Panc1 (cell line): Measurements from ENCODE around the gene LDHD. TPM values are rescaled to one million over a fixed set of nuclear protein-coding genes. Genes with fewer than 3 reads are reported as not detected.

Source experiments
- ATAC-seq: fragments of 200-7000 bp; cut with Tn5 transposase; 2 replicates; pipeline ENCODE4 v1.9.1; 2020; ENCODE audit warnings: mild to moderate bottlenecking, moderate library complexity
- Bru-seq: library from RNA; stranded (reverse); fragments of 400-500 nt; gene quantifications from one replicate; lab custom pipeline; 2021; lab: Mats Ljungman, UMichigan
- BruChase-seq, 2 experiments: library from RNA; stranded (reverse); fragments of 400-500 nt; gene quantifications; one replicate each; lab custom pipeline; 2021; lab: Mats Ljungman, UMichigan
- BruUV-seq: library from RNA; stranded (reverse); fragments of 400-500 nt; replicated peaks from 2 replicates; lab custom pipeline; 2021; lab: Mats Ljungman, UMichigan
- CTCF ChIA-PET: fragments of 300-600 bp; sonication (Branson Sonifier 250); formaldehyde crosslinking; loops from one replicate; lab custom pipeline; 2022; ENCODE audit warnings: antibody characterized with exemption; lab: Charles Lee
- POLR2A ChIA-PET: fragments of 300-600 bp; sonication (Branson Sonifier 250); formaldehyde crosslinking; loops from one replicate; lab custom pipeline; 2022; ENCODE audit warnings: antibody characterized with exemption; lab: Charles Lee
- DNase-seq: peaks from one replicate; pipeline ENCODE4 v3.0.0-alpha.2; 2010; ENCODE audit warnings: low read depth, low spot score
- H3K27ac ChIP-seq: 2 replicates; pipeline ENCODE4 v1.5.1; 2011; ENCODE audit warnings: mild to moderate bottlenecking, low read length, inconsistent platforms
- H3K27me3 ChIP-seq: fragments of 200-500 bp; sonication (Bioruptor generic); 2 replicates; pipeline ENCODE4 v1.6.0; 2014; ENCODE audit warnings: low read length, inconsistent platforms; ENCODE audit not compliant: control insufficient read depth, insufficient read depth
- H3K36me3 ChIP-seq: fragments of 200-500 bp; sonication (Bioruptor generic); 2 replicates; pipeline ENCODE4 v1.5.1; 2014; ENCODE audit warnings: inconsistent platforms, mild to moderate bottlenecking, low read length, moderate library complexity; ENCODE audit not compliant: control insufficient read depth, insufficient read depth
- H3K4me1 ChIP-seq: 2 replicates; pipeline ENCODE4 v1.5.1; 2011; ENCODE audit warnings: inconsistent platforms, mild to moderate bottlenecking, low read length, moderate library complexity; ENCODE audit not compliant: control insufficient read depth, insufficient read depth
- H3K4me3 ChIP-seq, 2 experiments: 2 replicates each; pipeline ENCODE4 v1.5.1; 2011 to 2012; ENCODE audit warnings: low read depth in 2 of 2, low read length in 2 of 2, mild to moderate bottlenecking in 2 of 2, inconsistent platforms in 1 of 2, moderate library complexity in 1 of 2
- H3K9me3 ChIP-seq: fragments of 200-500 bp; sonication (Bioruptor generic); 2 replicates; pipeline ENCODE4 v1.5.1; 2014; ENCODE audit warnings: low read depth, mild to moderate bottlenecking, inconsistent platforms, low read length, moderate library complexity; ENCODE audit not compliant: control insufficient read depth, insufficient read depth
- POLR2AphosphoS5 ChIP-seq: IDR thresholded peaks from 2 replicates; pipeline ENCODE4 v1.6.1; 2012; ENCODE audit warnings: mild to moderate bottlenecking, low read depth, low read length, moderate library complexity
- SIN3A ChIP-seq: IDR thresholded peaks from 2 replicates; pipeline ENCODE4 v1.6.1; 2012; ENCODE audit warnings: low read depth, mild to moderate bottlenecking, low read length, moderate library complexity, borderline replicate concordance; ENCODE audit not compliant: insufficient read depth
- TCF7L2 ChIP-seq: IDR thresholded peaks from 2 replicates; pipeline ENCODE4 v1.6.1; 2011; ENCODE audit warnings: mild to moderate bottlenecking, low read depth, low read length, inconsistent platforms
- in situ Hi-C: cut with HindIII; loops from 2 replicates; pipeline ENCODE4 v1.10.0; 2016; ENCODE audit warnings: low sequenced_read_pairs, low pct_unique_long_range_greater_than_20kb
- intact Hi-C: fragments of 100-400 bp; cut with micrococcal nuclease; formaldehyde crosslinking; loops from one replicate; pipeline ENCODE4 v1.10.0; 2022; ENCODE audit not compliant: unreplicated experiment
- long read RNA-seq: library from polyadenylated mRNA; unstranded; transcript quantifications from one replicate; pipeline ENCODE4 v2.0.0, GENCODE V29; 2021; ENCODE audit not compliant: unreplicated experiment
- polyA plus RNA-seq: library from polyadenylated mRNA; unstranded; fragments of >200 nt; gene quantifications from one replicate; pipeline ENCODE4 v1.2.1, GENCODE V29; 2012; ENCODE audit warnings: missing spikeins; ENCODE audit not compliant: insufficient read length
- total RNA-seq: library from RNA; stranded (reverse); gene quantifications from one replicate; pipeline ENCODE4 v1.2.1, GENCODE V29; 2021; ENCODE audit not compliant: unreplicated experiment
- TF ChIP-seq, protein P1 (sequence below), 2 experiments: IDR thresholded peaks; 2 replicates each; pipeline ENCODE4 v1.6.1; 2011 to 2012; ENCODE audit warnings: low read depth in 2 of 2, control low read depth in 1 of 2, low read length in 1 of 2, mild to moderate bottlenecking in 1 of 2, moderate library complexity in 1 of 2; ENCODE audit not compliant: insufficient read depth in 1 of 2
- TF ChIP-seq, protein P2 (sequence below): fragments of 450-650 bp; IDR thresholded peaks from 2 replicates; pipeline ENCODE4 v1.5.1; 2017; ENCODE audit warnings: mild to moderate bottlenecking

LDHD gene
- total RNA-seq, result 3.1 TPM
- polyA plus RNA-seq, result 6.0 TPM
- Bru-seq, nascent RNA, result percentile 26 among the genes with signal in this experiment
- BruChase-seq, experiment 1, labeled RNA remaining after a 2-hour chase, result percentile 27 among the genes with signal in this experiment
- percentile 30 among the genes with signal in this experiment for BruChase-seq, experiment 2, labeled RNA remaining after a 6-hour chase
- long read RNA-seq, partial matches to known transcripts, result 1 of 6 reads
- long read RNA-seq, other reads (novel, unspliced or antisense), result 4 of 6 reads

DNA sequence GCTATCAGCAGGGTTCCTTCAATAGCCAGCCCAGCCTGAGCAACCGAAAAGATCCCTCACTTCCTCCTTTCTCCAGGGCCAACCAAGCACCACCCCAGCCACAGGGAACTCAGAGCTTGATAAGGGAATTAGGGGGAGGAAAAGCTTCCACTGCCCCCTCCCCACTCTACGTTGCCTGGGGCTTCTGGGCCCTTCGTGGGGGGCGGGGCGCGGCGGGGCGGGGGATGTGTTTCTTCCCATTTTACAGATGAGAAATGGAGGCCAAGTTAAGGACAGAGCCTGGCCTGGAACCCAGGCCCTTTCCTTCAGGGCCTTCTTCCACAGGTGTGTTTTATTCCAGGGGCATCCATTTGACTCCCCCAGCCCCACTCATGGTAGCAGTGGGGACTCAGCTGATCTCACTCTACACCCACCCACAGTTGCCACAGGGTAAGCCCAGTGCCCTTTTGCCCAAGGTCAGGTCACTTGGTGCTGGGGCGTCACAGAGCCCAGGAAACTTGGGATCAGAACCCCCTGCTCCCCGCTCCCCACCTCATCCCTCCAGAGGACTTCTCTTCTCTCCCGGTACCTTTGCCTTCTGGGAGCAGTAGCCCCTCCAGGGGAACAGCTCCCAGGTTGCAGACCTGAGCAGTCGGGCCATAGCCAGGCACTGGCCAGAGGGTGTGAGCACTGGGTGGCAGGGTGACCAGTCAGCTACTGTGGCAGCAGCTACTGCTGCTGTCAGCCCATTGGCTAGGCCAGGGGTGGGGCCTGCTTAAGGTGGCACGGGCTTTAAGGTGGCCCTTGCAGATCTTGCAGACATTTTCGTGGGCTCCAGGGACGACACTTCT lies at the start of gene LDHD:
LDHD (minus strand) TSS at position 700 of the 830 bp plus-strand sequence; CDS start at position 640, 60 bp downstream.
- CTCF ChIA-PET, result interaction anchor here (0.5 to 0.6 kb wide), 2 partner anchors 14 to 48 kb away, joined by 3 to 4 read pairs; no protein-coding TSS in a partner anchor
- Histone ChIP-seq H3K4me1 (peaks cover 11% of the 10 kb centered on the region), H3K27me3 (no peaks in the 10 kb centered on the region), H3K27ac (peak within 1 kb of the TSS; percentile 59), H3K36me3 (no peaks in the 10 kb centered on the region), H3K9me3 (no peaks in the 10 kb centered on the region), H3K4me3 (peak within 1 kb of the TSS; percentile 45 to 59)
- no TSS peak for BruUV-seq
- intact Hi-C loops, result loop anchor here (10.0 kb wide), 1 partner anchor 301 kb away; no protein-coding TSS in a partner anchor
- POLR2A ChIA-PET, result no interaction called here
- in situ Hi-C loops, result no loop called here
- ATAC-seq (peak; percentile 98), DNase-seq (no peak)
- TF ChIP-seq, protein P1, sequence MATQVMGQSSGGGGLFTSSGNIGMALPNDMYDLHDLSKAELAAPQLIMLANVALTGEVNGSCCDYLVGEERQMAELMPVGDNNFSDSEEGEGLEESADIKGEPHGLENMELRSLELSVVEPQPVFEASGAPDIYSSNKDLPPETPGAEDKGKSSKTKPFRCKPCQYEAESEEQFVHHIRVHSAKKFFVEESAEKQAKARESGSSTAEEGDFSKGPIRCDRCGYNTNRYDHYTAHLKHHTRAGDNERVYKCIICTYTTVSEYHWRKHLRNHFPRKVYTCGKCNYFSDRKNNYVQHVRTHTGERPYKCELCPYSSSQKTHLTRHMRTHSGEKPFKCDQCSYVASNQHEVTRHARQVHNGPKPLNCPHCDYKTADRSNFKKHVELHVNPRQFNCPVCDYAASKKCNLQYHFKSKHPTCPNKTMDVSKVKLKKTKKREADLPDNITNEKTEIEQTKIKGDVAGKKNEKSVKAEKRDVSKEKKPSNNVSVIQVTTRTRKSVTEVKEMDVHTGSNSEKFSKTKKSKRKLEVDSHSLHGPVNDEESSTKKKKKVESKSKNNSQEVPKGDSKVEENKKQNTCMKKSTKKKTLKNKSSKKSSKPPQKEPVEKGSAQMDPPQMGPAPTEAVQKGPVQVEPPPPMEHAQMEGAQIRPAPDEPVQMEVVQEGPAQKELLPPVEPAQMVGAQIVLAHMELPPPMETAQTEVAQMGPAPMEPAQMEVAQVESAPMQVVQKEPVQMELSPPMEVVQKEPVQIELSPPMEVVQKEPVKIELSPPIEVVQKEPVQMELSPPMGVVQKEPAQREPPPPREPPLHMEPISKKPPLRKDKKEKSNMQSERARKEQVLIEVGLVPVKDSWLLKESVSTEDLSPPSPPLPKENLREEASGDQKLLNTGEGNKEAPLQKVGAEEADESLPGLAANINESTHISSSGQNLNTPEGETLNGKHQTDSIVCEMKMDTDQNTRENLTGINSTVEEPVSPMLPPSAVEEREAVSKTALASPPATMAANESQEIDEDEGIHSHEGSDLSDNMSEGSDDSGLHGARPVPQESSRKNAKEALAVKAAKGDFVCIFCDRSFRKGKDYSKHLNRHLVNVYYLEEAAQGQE (IDR thresholded peaks at IDR 0.05; ENCODE audit: insufficient read depth in 1 of 2, low read depth in 2 of 2, low read length in 1 of 2), result no peak
- TF ChIP-seq POLR2AphosphoS5, result peak; percentile 37; the same call in 1 of the 2 replicates
- TF ChIP-seq, protein P2, sequence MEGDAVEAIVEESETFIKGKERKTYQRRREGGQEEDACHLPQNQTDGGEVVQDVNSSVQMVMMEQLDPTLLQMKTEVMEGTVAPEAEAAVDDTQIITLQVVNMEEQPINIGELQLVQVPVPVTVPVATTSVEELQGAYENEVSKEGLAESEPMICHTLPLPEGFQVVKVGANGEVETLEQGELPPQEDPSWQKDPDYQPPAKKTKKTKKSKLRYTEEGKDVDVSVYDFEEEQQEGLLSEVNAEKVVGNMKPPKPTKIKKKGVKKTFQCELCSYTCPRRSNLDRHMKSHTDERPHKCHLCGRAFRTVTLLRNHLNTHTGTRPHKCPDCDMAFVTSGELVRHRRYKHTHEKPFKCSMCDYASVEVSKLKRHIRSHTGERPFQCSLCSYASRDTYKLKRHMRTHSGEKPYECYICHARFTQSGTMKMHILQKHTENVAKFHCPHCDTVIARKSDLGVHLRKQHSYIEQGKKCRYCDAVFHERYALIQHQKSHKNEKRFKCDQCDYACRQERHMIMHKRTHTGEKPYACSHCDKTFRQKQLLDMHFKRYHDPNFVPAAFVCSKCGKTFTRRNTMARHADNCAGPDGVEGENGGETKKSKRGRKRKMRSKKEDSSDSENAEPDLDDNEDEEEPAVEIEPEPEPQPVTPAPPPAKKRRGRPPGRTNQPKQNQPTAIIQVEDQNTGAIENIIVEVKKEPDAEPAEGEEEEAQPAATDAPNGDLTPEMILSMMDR, result no peak
- no peak for TF ChIP-seq SIN3A
- no peak for TF ChIP-seq TCF7L2

DNA sequence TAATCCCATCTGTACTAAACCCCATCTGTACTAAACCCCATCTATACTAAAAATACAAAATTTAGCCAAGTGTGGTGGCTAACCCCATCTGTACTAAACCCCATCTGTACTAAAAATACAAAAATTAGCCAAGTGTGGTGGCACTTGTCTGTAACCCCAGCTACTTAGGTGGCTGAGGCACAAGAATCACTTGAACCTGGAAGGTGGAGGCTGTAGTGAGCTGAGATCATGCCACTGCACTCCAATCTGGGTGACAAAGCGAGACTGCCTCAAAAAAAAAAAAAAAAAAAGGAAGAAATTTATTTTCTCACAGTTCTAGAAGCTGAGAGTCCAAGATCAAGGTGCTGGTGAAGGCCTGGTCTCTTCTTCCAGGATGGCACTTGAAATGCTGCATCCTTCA lies 43.8 kb upstream of the LDHD start:
- POLR2A ChIA-PET, result no interaction called here
- no peaks in the 10 kb centered on the region for H3K36me3 ChIP-seq

More for the DNA sequence above, 43.8 kb upstream of the LDHD start:
- DNase-seq (no peak), ATAC-seq (no peak)
- Histone ChIP-seq H3K9me3 (peaks cover 7% of the 10 kb centered on the region; the same call in 1 of the 2 replicates), H3K27ac (no peak overlapping the region), H3K27me3 (no peaks in the 10 kb centered on the region), H3K4me3 (no peak overlapping the region), H3K4me1 (no peaks in the 10 kb centered on the region)
- BruUV-seq, result no TSS peak
- no peak for TF ChIP-seq SIN3A
- no peak for TF ChIP-seq POLR2AphosphoS5
- TF ChIP-seq TCF7L2, result no peak
- TF ChIP-seq, protein P1 (IDR thresholded peaks at IDR 0.05; ENCODE audit: insufficient read depth in 1 of 2, low read depth in 2 of 2, low read length in 1 of 2), result no peak
- TF ChIP-seq, protein P2, result no peak
- intact Hi-C loops (no loop called here), in situ Hi-C loops (no loop called here)
- CTCF ChIA-PET, result no interaction called here
